GM23338 (cell line): ENCODE data around the gene KRTAP16-1. TPM values are rescaled to one million over a fixed set of nuclear protein-coding genes. Genes with fewer than 3 reads are reported as not detected.

Source experiments
- ATAC-seq: fragments of 200-7000 bp; cut with Tn5 transposase; 3 replicates; pipeline ENCODE4 v1.9.1; 2020
- DNase-seq: peaks from one replicate; pipeline ENCODE4 v3.0.0-alpha.2; 2015; ENCODE audit warnings: low spot score
- H2AFZ ChIP-seq: fragments of 200-600 bp; sonication (generic); 2 replicates; pipeline ENCODE4 v1.8.0; 2016; ENCODE audit warnings: antibody characterized with exemption, mild to moderate bottlenecking, moderate library complexity
- H3F3A ChIP-seq: fragments of 200-600 bp; sonication (generic); replicated peaks from 2 replicates; pipeline ENCODE4 v1.8.0; 2017; ENCODE audit warnings: antibody characterized with exemption, mixed run types, low read depth
- H3K27ac ChIP-seq: fragments of 200-600 bp; sonication (generic); 2 replicates; pipeline ENCODE4 v1.6.1; 2016; ENCODE audit warnings: low read depth
- H3K27me3 ChIP-seq: fragments of 200-600 bp; sonication (generic); 2 replicates; pipeline ENCODE4 v1.8.0; 2016; ENCODE audit warnings: mild to moderate bottlenecking, mixed run types, moderate library complexity; ENCODE audit not compliant: insufficient read depth
- H3K36me3 ChIP-seq: fragments of 200-600 bp; sonication (generic); 2 replicates; pipeline ENCODE4 v1.8.0; 2016; ENCODE audit warnings: mild to moderate bottlenecking; ENCODE audit not compliant: insufficient read depth
- H3K4me1 ChIP-seq: fragments of 200-600 bp; sonication (generic); 2 replicates; pipeline ENCODE4 v1.8.0; 2016; ENCODE audit warnings: mild to moderate bottlenecking, moderate library complexity; ENCODE audit not compliant: insufficient read depth
- H3K4me2 ChIP-seq: fragments of 200-600 bp; sonication (generic); 2 replicates; pipeline ENCODE4 v1.7.1; 2017; ENCODE audit warnings: mixed run types
- H3K4me3 ChIP-seq: fragments of 200-600 bp; sonication (generic); 2 replicates; pipeline ENCODE4 v1.6.1; 2016; ENCODE audit warnings: mixed run types
- H3K79me2 ChIP-seq: fragments of 200-600 bp; sonication (generic); replicated peaks from 2 replicates; pipeline ENCODE4 v1.8.0; 2017; ENCODE audit warnings: mild to moderate bottlenecking; ENCODE audit not compliant: insufficient read depth
- H3K9me2 ChIP-seq: fragments of 200-600 bp; sonication (generic); 2 replicates; pipeline ENCODE4 v1.8.0; 2017; ENCODE audit not compliant: insufficient read depth
- H4K20me1 ChIP-seq: fragments of 200-600 bp; sonication (generic); replicated peaks from 2 replicates; pipeline ENCODE4 v1.8.0; 2017; ENCODE audit warnings: mild to moderate bottlenecking; ENCODE audit not compliant: insufficient read depth
- H3K27ac Mint-ChIP-seq: 2 replicates; pipeline ENCODE4 v1.8.0; 2020; ENCODE audit warnings: inconsistent platforms, mild to moderate bottlenecking, moderate library complexity, mixed read lengths
- H3K27me3 Mint-ChIP-seq: 3 replicates; pipeline ENCODE4 v1.8.0; 2022; ENCODE audit warnings: low read depth, mild to moderate bottlenecking, moderate library complexity, mixed read lengths, inconsistent platforms; ENCODE audit not compliant: insufficient read depth, poor library complexity
- H3K36me3 Mint-ChIP-seq: 3 replicates; pipeline ENCODE4 v1.8.0; 2021; ENCODE audit warnings: low read depth, mild to moderate bottlenecking, inconsistent platforms, moderate library complexity, mixed read lengths
- H3K4me1 Mint-ChIP-seq: 3 replicates; pipeline ENCODE4 v1.8.0; 2020; ENCODE audit warnings: mild to moderate bottlenecking, inconsistent platforms, mixed read lengths
- H3K4me3 Mint-ChIP-seq: 3 replicates; pipeline ENCODE4 v1.8.0; 2021; ENCODE audit warnings: moderate library complexity, mild to moderate bottlenecking, inconsistent platforms, mixed read lengths
- H3K9me3 Mint-ChIP-seq: 3 replicates; pipeline ENCODE4 v1.8.0; 2020; ENCODE audit warnings: moderate library complexity, mild to moderate bottlenecking, inconsistent platforms, mixed read lengths
- CREB1 ChIP-seq: fragments of 250-450 bp; sonication (Bioruptor Pico); IDR thresholded peaks from 2 replicates; pipeline ENCODE4 v1.5.0; 2020; ENCODE audit warnings: low read depth, mild to moderate bottlenecking, moderate library complexity
- EZH2 ChIP-seq: fragments of 200-600 bp; sonication (generic); IDR thresholded peaks from one replicate; pipeline ENCODE4 v1.8.0; 2017; ENCODE audit warnings: antibody characterized with exemption, mild to moderate bottlenecking, low read depth; ENCODE audit not compliant: unreplicated experiment
- EZH2phosphoT487 ChIP-seq: fragments of 200-600 bp; sonication (generic); IDR thresholded peaks from one replicate; pipeline ENCODE4 v1.8.1; 2018; ENCODE audit warnings: antibody characterized with exemption; ENCODE audit not compliant: unreplicated experiment
- JUNB ChIP-seq: IDR thresholded peaks from one replicate; pipeline ENCODE4 v1.6.1; 2016; ENCODE audit warnings: antibody characterized with exemption; ENCODE audit not compliant: unreplicated experiment
- NANOG ChIP-seq: IDR thresholded peaks from 2 replicates; pipeline ENCODE4 v1.6.1; 2016; ENCODE audit warnings: antibody characterized with exemption, borderline replicate concordance
- POLR2AphosphoS5 ChIP-seq: IDR thresholded peaks from 2 replicates; pipeline ENCODE4 v1.6.1; 2016; ENCODE audit warnings: antibody characterized with exemption, low read depth
- REST ChIP-seq: IDR thresholded peaks from one replicate; pipeline ENCODE4 v1.6.1; 2018; ENCODE audit warnings: antibody characterized with exemption; ENCODE audit not compliant: unreplicated experiment
- STAT1 ChIP-seq: IDR thresholded peaks from one replicate; pipeline ENCODE4 v1.6.1; 2016; ENCODE audit warnings: antibody characterized with exemption; ENCODE audit not compliant: unreplicated experiment
- ZNF114 ChIP-seq: fragments of 250-450 bp; sonication (Bioruptor Pico); IDR thresholded peaks from 2 replicates; pipeline ENCODE4 v1.5.0; 2020; ENCODE audit warnings: mild to moderate bottlenecking, moderate library complexity
- ZNF331 ChIP-seq: fragments of 250-450 bp; sonication (Bioruptor Pico); IDR thresholded peaks from 2 replicates; pipeline ENCODE4 v1.5.0; 2020; ENCODE audit warnings: low read depth, mild to moderate bottlenecking, moderate library complexity
- ZNF462 ChIP-seq: fragments of 250-450 bp; sonication (Bioruptor Pico); IDR thresholded peaks from 2 replicates; pipeline ENCODE4 v1.5.0; 2020; ENCODE audit warnings: mild to moderate bottlenecking, moderate library complexity
- polyA plus RNA-seq: library from polyadenylated mRNA; unstranded; fragments of >200 nt; fragmentation: Nextera tagmentation; extraction: Ambion mirVana; gene quantifications from 2 replicates; pipeline ENCODE4 v1.2.1, GENCODE V29; 2016
- total RNA-seq: library from RNA; depleted of rRNA; stranded (reverse); fragments of >200 nt; shearing (Covaris generic); gene quantifications from 2 replicates; pipeline ENCODE4 v1.2.3, GENCODE V29; 2014
- TF ChIP-seq, protein P1 (sequence below): IDR thresholded peaks from 2 replicates; pipeline ENCODE4 v1.6.1; 2016; ENCODE audit warnings: antibody characterized with exemption
- TF ChIP-seq, protein P2 (sequence below), 2 experiments: fragments of 200-600 bp in 1 of 2; sonication (generic) in 1 of 2; conservative IDR thresholded peaks; 2 replicates each; pipeline versions ENCODE4 v1.5.1 to v1.6.1; 2016 to 2017; ENCODE audit warnings: antibody characterized with exemption in 2 of 2, low read depth in 2 of 2, mild to moderate bottlenecking in 2 of 2, moderate library complexity in 1 of 2

KRTAP16-1 gene
- total and polyA plus RNA-seq, 2 experiments from 2014 or later: not detected

- Histone ChIP-seq H3K9me2 (peaks cover 4% of the 10 kb centered on the region; the same call in 1 of the 2 replicates), H3F3A (no peaks in the 10 kb centered on the region), H3K79me2 (no peaks in the 10 kb centered on the region), H3K27me3 (no peaks in the 10 kb centered on the region), H3K4me3 (no peak overlapping the region), H2AFZ (no peak overlapping the region), H3K4me2 (no peak overlapping the region), H3K4me1 (no peaks in the 10 kb centered on the region), H3K27ac (no peak overlapping the region), H4K20me1 (no peaks in the 10 kb centered on the region), H3K36me3 (no peaks in the 10 kb centered on the region)
- no peak overlapping the region for H3K4me3 Mint-ChIP-seq
- ATAC-seq: no peak
- no peak overlapping the region for H3K27ac Mint-ChIP-seq
- no peak for TF ChIP-seq ZNF331
- TF ChIP-seq ZNF114 (CRISPR knock-in tag): no peak
- TF ChIP-seq NANOG: no peak
- TF ChIP-seq, protein P1, sequence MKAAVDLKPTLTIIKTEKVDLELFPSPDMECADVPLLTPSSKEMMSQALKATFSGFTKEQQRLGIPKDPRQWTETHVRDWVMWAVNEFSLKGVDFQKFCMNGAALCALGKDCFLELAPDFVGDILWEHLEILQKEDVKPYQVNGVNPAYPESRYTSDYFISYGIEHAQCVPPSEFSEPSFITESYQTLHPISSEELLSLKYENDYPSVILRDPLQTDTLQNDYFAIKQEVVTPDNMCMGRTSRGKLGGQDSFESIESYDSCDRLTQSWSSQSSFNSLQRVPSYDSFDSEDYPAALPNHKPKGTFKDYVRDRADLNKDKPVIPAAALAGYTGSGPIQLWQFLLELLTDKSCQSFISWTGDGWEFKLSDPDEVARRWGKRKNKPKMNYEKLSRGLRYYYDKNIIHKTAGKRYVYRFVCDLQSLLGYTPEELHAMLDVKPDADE: no peak
- TF ChIP-seq JUNB: no peak
- no peak for TF ChIP-seq CREB1 (CRISPR knock-in tag)
- no peak for TF ChIP-seq REST
- no peak for TF ChIP-seq ZNF462 (CRISPR knock-in tag)
- no peak for TF ChIP-seq POLR2AphosphoS5
- TF ChIP-seq, protein P2, sequence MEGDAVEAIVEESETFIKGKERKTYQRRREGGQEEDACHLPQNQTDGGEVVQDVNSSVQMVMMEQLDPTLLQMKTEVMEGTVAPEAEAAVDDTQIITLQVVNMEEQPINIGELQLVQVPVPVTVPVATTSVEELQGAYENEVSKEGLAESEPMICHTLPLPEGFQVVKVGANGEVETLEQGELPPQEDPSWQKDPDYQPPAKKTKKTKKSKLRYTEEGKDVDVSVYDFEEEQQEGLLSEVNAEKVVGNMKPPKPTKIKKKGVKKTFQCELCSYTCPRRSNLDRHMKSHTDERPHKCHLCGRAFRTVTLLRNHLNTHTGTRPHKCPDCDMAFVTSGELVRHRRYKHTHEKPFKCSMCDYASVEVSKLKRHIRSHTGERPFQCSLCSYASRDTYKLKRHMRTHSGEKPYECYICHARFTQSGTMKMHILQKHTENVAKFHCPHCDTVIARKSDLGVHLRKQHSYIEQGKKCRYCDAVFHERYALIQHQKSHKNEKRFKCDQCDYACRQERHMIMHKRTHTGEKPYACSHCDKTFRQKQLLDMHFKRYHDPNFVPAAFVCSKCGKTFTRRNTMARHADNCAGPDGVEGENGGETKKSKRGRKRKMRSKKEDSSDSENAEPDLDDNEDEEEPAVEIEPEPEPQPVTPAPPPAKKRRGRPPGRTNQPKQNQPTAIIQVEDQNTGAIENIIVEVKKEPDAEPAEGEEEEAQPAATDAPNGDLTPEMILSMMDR (conservative IDR thresholded peaks at IDR 0.05; ENCODE audit: low read depth in 2 of 2): no peak
- TF ChIP-seq STAT1: no peak
- no peak for TF ChIP-seq EZH2
- no peak for TF ChIP-seq EZH2phosphoT487
- H3K4me1 Mint-ChIP-seq: no peaks in the 10 kb centered on the region
- no peak for DNase-seq
- H3K9me3 Mint-ChIP-seq: peaks cover 24% of the 10 kb centered on the region
- H3K36me3 Mint-ChIP-seq: no peaks in the 10 kb centered on the region; the same call in 2 of the 3 replicates
- no peaks in the 10 kb centered on the region for H3K27me3 Mint-ChIP-seq
These were observed 32.1 kb upstream of the KRTAP16-1 start for GRCh38 chr17:41340934-41341861.
